GM18951 (cell line): ENCODE measurements around the gene POM121L12.

Source experiments
- POLR2A ChIP-seq: IDR thresholded peaks from 4 replicates; pipeline ENCODE4 v1.6.1; 2011; ENCODE audit warnings: mild to moderate bottlenecking; ENCODE audit not compliant: insufficient read length, insufficient read depth; ENCODE audit errors: extremely low read depth
- in situ Hi-C: fragments of 300-500 bp; cut with MboI; formaldehyde crosslinking; loops from one replicate; pipeline ENCODE4 v1.12.0; 2022; ENCODE audit warnings: low sequenced_read_pairs, mixed read lengths, inconsistent platforms; ENCODE audit not compliant: unreplicated experiment

Gene POM121L12

GRCh38 chr7:53060066-53060465 is 24.6 kb downstream of the POM121L12 start:
- in situ Hi-C loops, result no loop called here
- TF ChIP-seq POLR2A, result no peak

GRCh38 chr7:53062796-53063195 is 27.4 kb downstream of the POM121L12 start:
- in situ Hi-C loops, result no loop called here
- TF ChIP-seq POLR2A, result no peak

- TF ChIP-seq POLR2A, result no peak
- in situ Hi-C loops, result no loop called here
Measured at GRCh38 chr7:53068673-53069072, 33.2 kb downstream of the POM121L12 start.

- TF ChIP-seq POLR2A, result no peak
- in situ Hi-C loops, result no loop called here
Measured at GRCh38 chr7:53070883-53071282, 35.5 kb downstream of the POM121L12 start.
